ENCODE results near the gene ZNF791. TPM values are rescaled to one million over a fixed set of nuclear protein-coding genes. Genes with fewer than 3 reads are reported as not detected.

ZNF791 gene
- total and polyA plus RNA-seq, 2 of the 13 experiments (the other 11 are each of a cell fraction or from before 2014, with no cell fraction given): 12.8 to 17.4 TPM

GRCh38 chr19:12681074-12681987 lies 70.6 kb downstream of the ZNF791 start, which contains the start of gene DHPS (continued):
- TF ChIP-seq PITX1 (CRISPR knock-in tag; IDR thresholded peaks at IDR 0.05) (peak; percentile 54; the same call in 1 of the 2 replicates), ZNF607 (CRISPR knock-in tag; IDR thresholded peaks at IDR 0.05; ENCODE audit: borderline replicate concordance) (peak; percentile 79; the same call in 1 of the 2 replicates), MED8 (CRISPR knock-in tag; IDR thresholded peaks at IDR 0.05; ENCODE audit: insufficient replicate concordance) (peak; percentile 9), TMF1 (CRISPR knock-in tag; IDR thresholded peaks at IDR 0.05; ENCODE audit: low read depth) (peak; percentile 72; the same call in 1 of the 2 replicates), ZNF362 (CRISPR knock-in tag; IDR thresholded peaks at IDR 0.05; ENCODE audit: borderline replicate concordance) (peak; percentile 99), SALL2 (CRISPR knock-in tag; IDR thresholded peaks at IDR 0.05) (peak; percentile 62; the same call in 1 of the 2 replicates), POGK (CRISPR knock-in tag; conservative IDR thresholded peaks at IDR 0.05) (peak; percentile 72), REPIN1 (CRISPR knock-in tag; IDR thresholded peaks at IDR 0.05; ENCODE audit: borderline replicate concordance, low read depth) (peak; percentile 78; the same call in 1 of the 2 replicates), ZNF501 (CRISPR knock-in tag; IDR thresholded peaks at IDR 0.05) (peak; percentile 91), ATF7 (IDR thresholded peaks at IDR 0.05) (no peak), ATF7 (CRISPR knock-in tag; IDR thresholded peaks at IDR 0.05) (no peak), ZBTB8A (CRISPR knock-in tag; IDR thresholded peaks at IDR 0.05; ENCODE audit: borderline replicate concordance, low read depth) (no peak), ZNF558 (CRISPR knock-in tag; IDR thresholded peaks at IDR 0.05; ENCODE audit: borderline replicate concordance) (peak; percentile 84; the same call in 1 of the 2 replicates), ZBTB1 (CRISPR knock-in tag; IDR thresholded peaks at IDR 0.05; ENCODE audit: borderline replicate concordance) (no peak), ELF3 (CRISPR knock-in tag; IDR thresholded peaks at IDR 0.05) (peak; percentile 36; the same call in 1 of the 2 replicates), ZNF614 (CRISPR knock-in tag; IDR thresholded peaks at IDR 0.05; ENCODE audit: borderline replicate concordance) (peak; percentile 63; the same call in 1 of the 2 replicates), HNF4A (CRISPR knock-in tag; IDR thresholded peaks at IDR 0.05) (peak; percentile 15; the same call in 1 of the 2 replicates), TOPORS (CRISPR knock-in tag; IDR thresholded peaks at IDR 0.05) (peak; percentile 58; the same call in 1 of the 2 replicates), CHD2 (IDR thresholded peaks at IDR 0.05; ENCODE audit: low read depth, low read length) (peak; percentile 74), ZBTB39 (CRISPR knock-in tag; IDR thresholded peaks at IDR 0.05) (0 out of 2 replicates have a peak, but pooled peaks have one; percentile 71), RBM39 (IDR thresholded peaks at IDR 0.05; ENCODE audit: low read depth, low read length, poor library complexity, severe bottlenecking) (peak; percentile 78), ZNF232 (CRISPR knock-in tag; IDR thresholded peaks at IDR 0.05; ENCODE audit: borderline replicate concordance) (peak; percentile 69; the same call in 1 of the 2 replicates)
